SK-N-SH (cell line): ENCODE results near the gene ANKRD10. TPM values are rescaled to one million over a fixed set of nuclear protein-coding genes. Genes with fewer than 3 reads are reported as not detected.

Experiments
- CTCF ChIA-PET: fragments of 300-600, 350-600 bp; formaldehyde crosslinking; extraction: SDS; loops from one replicate; lab custom pipeline; 2021; lab: Yijun Ruan, JAX
- POLR2A ChIA-PET: fragments of 350-600 bp; sonication (Branson Sonifier 250); formaldehyde crosslinking; extraction: SDS; loops from one replicate; lab custom pipeline; 2020; ENCODE audit warnings: antibody characterized with exemption, inconsistent platforms; lab: Yijun Ruan, JAX
- DNase-seq: peaks from one replicate; pipeline ENCODE4 v3.0.0; 2012
- H2AFZ ChIP-seq: fragments of 200-600 bp; sonication (generic); 2 replicates; pipeline ENCODE4 v1.8.1; 2016; ENCODE audit warnings: antibody characterized with exemption, mild to moderate bottlenecking, low read depth
- H3F3A ChIP-seq: fragments of 200-600 bp; sonication (generic); replicated peaks from 2 replicates; pipeline ENCODE3; 2016; ENCODE audit warnings: antibody characterized with exemption, mild to moderate bottlenecking; ENCODE audit not compliant: insufficient read depth
- H3K27ac ChIP-seq, 2 experiments: fragments of 200-500 bp in 1 of 2; fragments of 200-600 bp in 1 of 2; sonication (Bioruptor generic) in 1 of 2; sonication (generic), shearing (Covaris generic) in 1 of 2; 2 replicates each; pipeline versions ENCODE4 v1.5.1 to v1.6.1; 2014 to 2016; ENCODE audit warnings: low read depth in 2 of 2, inconsistent platforms in 1 of 2, low read length in 1 of 2, mild to moderate bottlenecking in 1 of 2, mixed read lengths in 1 of 2
- H3K27me3 ChIP-seq: fragments of 200-600 bp; sonication (generic), shearing (Covaris generic); 2 replicates; pipeline ENCODE4 v1.6.1; 2016; ENCODE audit warnings: mixed run types; ENCODE audit not compliant: insufficient read depth
- H3K36me3 ChIP-seq, 2 experiments: fragments of 200-500 bp in 1 of 2; fragments of 200-600 bp in 1 of 2; sonication (Bioruptor generic) in 1 of 2; sonication (generic) in 1 of 2; replicated peaks in 1 of 2; 2 replicates each; pipeline versions ENCODE3 to v1.5.1; 2014 to 2016; ENCODE audit warnings: low read length in 1 of 2, mild to moderate bottlenecking in 1 of 2; ENCODE audit not compliant: insufficient read depth in 2 of 2, control insufficient read depth in 1 of 2
- H3K4me1 ChIP-seq, 2 experiments: fragments of 200-500 bp in 1 of 2; fragments of 200-600 bp in 1 of 2; sonication (Bioruptor generic) in 1 of 2; sonication (generic), shearing (Covaris generic) in 1 of 2; 2 replicates each; pipeline versions ENCODE4 v1.5.1 to v1.6.1; 2014 to 2016; ENCODE audit warnings: low read depth in 1 of 2, low read length in 1 of 2, mixed run types in 1 of 2; ENCODE audit not compliant: insufficient read depth in 2 of 2, control insufficient read depth in 1 of 2
- H3K4me2 ChIP-seq: fragments of 200-600 bp; sonication (generic), shearing (Covaris generic); 2 replicates; pipeline ENCODE4 v1.6.1; 2017; ENCODE audit warnings: mixed run types
- H3K4me3 ChIP-seq, 2 experiments: fragments of 200-500 bp in 1 of 2; fragments of 200-600 bp in 1 of 2; sonication (Bioruptor generic) in 1 of 2; sonication (generic), shearing (Covaris generic) in 1 of 2; 2 replicates each; pipeline versions ENCODE4 v1.5.1 to v1.8.1; 2014 to 2016; ENCODE audit warnings: low read depth in 2 of 2, inconsistent platforms in 1 of 2, low read length in 1 of 2, mild to moderate bottlenecking in 1 of 2, mixed read lengths in 1 of 2, moderate library complexity in 1 of 2
- H3K79me2 ChIP-seq: fragments of 200-600 bp; sonication (generic); 2 replicates; pipeline ENCODE4 v1.8.1; 2017; ENCODE audit warnings: mild to moderate bottlenecking; ENCODE audit not compliant: insufficient read depth
- H3K9ac ChIP-seq: fragments of 200-600 bp; sonication (generic); 2 replicates; pipeline ENCODE4 v1.6.1; 2017; ENCODE audit warnings: mixed run types
- H3K9me2 ChIP-seq: fragments of 200-600 bp; sonication (generic); 2 replicates; pipeline ENCODE4 v1.6.1; 2017; ENCODE audit warnings: mixed run types
- H3K9me3 ChIP-seq: fragments of 200-600 bp; sonication (generic); 2 replicates; pipeline ENCODE4 v1.6.1; 2017; ENCODE audit warnings: mixed run types, mild to moderate bottlenecking, moderate library complexity
- H4K20me1 ChIP-seq: fragments of 200-600 bp; sonication (generic); 2 replicates; pipeline ENCODE4 v1.6.1; 2017; ENCODE audit warnings: mild to moderate bottlenecking, mixed run types; ENCODE audit not compliant: insufficient read depth
- CTCF ChIP-seq: fragments of 200-600 bp; sonication (generic); IDR thresholded peaks from 2 replicates; pipeline ENCODE4 v1.6.1; 2017; ENCODE audit warnings: antibody characterized with exemption, mild to moderate bottlenecking, moderate library complexity
- FOSL2 ChIP-seq: IDR thresholded peaks from 2 replicates; pipeline ENCODE4 v1.4.0; 2012; ENCODE audit warnings: low read depth, mild to moderate bottlenecking, moderate library complexity, borderline replicate concordance
- GATA2 ChIP-seq: sonication (generic); formaldehyde crosslinking; IDR thresholded peaks from 2 replicates; pipeline ENCODE4 v1.5.0; 2020; ENCODE audit warnings: mild to moderate bottlenecking, missing genetic modification reagents
- IRF3 ChIP-seq: fragments of 150-350 bp; IDR thresholded peaks from 2 replicates; pipeline ENCODE4 v1.6.1; 2016; ENCODE audit warnings: mild to moderate bottlenecking, low read depth, low read length
- JUND ChIP-seq: IDR thresholded peaks from 2 replicates; pipeline ENCODE4 v1.4.0; 2012
- MEF2A ChIP-seq: IDR thresholded peaks from 2 replicates; pipeline ENCODE4 v1.4.0; 2012; ENCODE audit warnings: low read depth, borderline replicate concordance
- MXI1 ChIP-seq: IDR thresholded peaks from 2 replicates; pipeline ENCODE4 v1.6.1; 2012; ENCODE audit warnings: mild to moderate bottlenecking, low read depth, low read length, improper control_type of control experiment
- NFIC ChIP-seq: IDR thresholded peaks from 2 replicates; pipeline ENCODE4 v1.4.0; 2012; ENCODE audit warnings: borderline replicate concordance
- REST ChIP-seq: IDR thresholded peaks from 2 replicates; pipeline ENCODE4 v1.6.1; 2012; ENCODE audit warnings: mild to moderate bottlenecking, low read depth, low read length, moderate library complexity
- SIN3A ChIP-seq: IDR thresholded peaks from 2 replicates; pipeline ENCODE4 v1.6.1; 2012; ENCODE audit warnings: low read depth, mild to moderate bottlenecking, low read length, moderate library complexity, borderline replicate concordance
- SMC3 ChIP-seq: IDR thresholded peaks from 2 replicates; pipeline ENCODE4 v1.6.1; 2012; ENCODE audit warnings: low read depth, low read length, improper control_type of control experiment
- TCF12 ChIP-seq: IDR thresholded peaks from 2 replicates; pipeline ENCODE4 v1.4.0; 2012
- TEAD4 ChIP-seq: IDR thresholded peaks from 2 replicates; pipeline ENCODE4 v1.4.0; 2012; ENCODE audit warnings: mild to moderate bottlenecking, borderline replicate concordance; ENCODE audit not compliant: insufficient read depth
- WGBS: methylation state at CpG from one replicate; pipeline ENCODE4 v1.1.6; 2017; ENCODE audit warnings: low lambda C conversion rate; 5-methylcytosine and 5-hydroxymethylcytosine counted together
- polyA plus RNA-seq, 3 experiments: library from polyadenylated mRNA; depleted of rRNA; stranded (reverse); fragments of >200 nt; gene quantifications; 2 replicates each; pipeline ENCODE4 v1.2.3, GENCODE V29; 2012
- TF ChIP-seq, protein P1 (sequence below): IDR thresholded peaks from 2 replicates; pipeline ENCODE4 v1.4.0; 2012; ENCODE audit warnings: low read depth, borderline replicate concordance

Gene ANKRD10
- polyA plus RNA-seq, 1 of the 3 experiments (the other 2 are of a cell fraction) = 53.2 TPM

DNA sequence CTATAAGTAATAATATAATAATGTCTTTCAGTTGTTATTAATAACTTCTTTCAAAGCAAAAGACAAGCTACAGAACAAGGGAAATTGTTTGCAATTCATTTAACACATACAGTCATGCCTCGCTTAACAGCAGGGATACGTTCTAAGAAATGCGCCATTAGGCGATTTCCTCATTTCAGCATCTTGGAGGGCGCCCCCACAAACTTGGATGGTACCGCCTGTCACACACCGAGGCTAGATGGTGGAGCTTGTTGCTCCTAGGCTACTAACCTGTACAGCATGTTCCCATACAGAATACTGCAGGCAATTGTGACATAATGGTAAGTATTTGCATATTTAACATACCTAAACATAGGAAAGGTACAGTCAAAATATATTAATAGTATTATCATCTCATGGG is 8.2 kb upstream of the ANKRD10 start:
- no peaks in the 10 kb centered on the region for H3K9me2 ChIP-seq
- H3K79me2 ChIP-seq = no peaks in the 10 kb centered on the region
- no peaks in the 10 kb centered on the region for H3F3A ChIP-seq
- no peaks in the 10 kb centered on the region for H3K9me3 ChIP-seq
- 92% methylated on average over 7 of the region's 7 CpGs for WGBS
- H4K20me1 ChIP-seq = no peaks in the 10 kb centered on the region
- H3K4me1 ChIP-seq = peaks cover 0 to 5% of the 10 kb centered on the region in 2 experiments; a peak in 1 of 4 replicates
- no peak overlapping the region for H3K4me2 ChIP-seq
- H3K27me3 ChIP-seq = no peaks in the 10 kb centered on the region
- H3K4me3 ChIP-seq = no peak overlapping the region
- H2AFZ ChIP-seq = no peak overlapping the region
- CTCF ChIA-PET = interaction anchor here (1.0 kb wide), 1 partner anchor 9 kb away, joined by 3 read pairs; no protein-coding TSS in a partner anchor
- POLR2A ChIA-PET = no interaction called here
- DNase-seq = no peak
- no peak overlapping the region for H3K27ac ChIP-seq
- TF ChIP-seq SIN3A = no peak
- no peak for TF ChIP-seq REST
- no peak for TF ChIP-seq JUND
- TF ChIP-seq FOSL2 = no peak
- TF ChIP-seq IRF3 = no peak
- no peak for TF ChIP-seq MEF2A
- no peak for TF ChIP-seq MXI1
- H3K36me3 ChIP-seq = no peaks in the 10 kb centered on the region
- no peak overlapping the region for H3K9ac ChIP-seq

DNA sequence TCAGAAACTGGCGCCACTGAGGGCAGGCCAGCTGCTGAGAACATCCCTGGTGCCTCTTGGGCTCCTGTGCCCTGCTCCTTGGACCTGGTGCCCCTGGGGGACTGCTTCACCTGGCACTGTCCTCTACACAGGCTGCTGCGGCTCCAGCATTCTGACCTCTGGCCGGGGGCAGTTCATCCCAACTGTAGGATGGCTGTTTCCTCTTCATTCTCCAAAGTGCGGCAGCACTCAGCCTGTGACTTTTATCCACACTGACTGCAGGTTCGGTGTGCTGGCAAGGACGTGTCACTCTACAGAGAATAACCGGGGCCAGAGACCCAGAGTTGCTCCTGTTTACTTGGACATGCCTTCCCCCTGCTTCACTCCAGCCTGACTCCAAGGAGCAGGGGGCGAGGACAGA is 7.6 kb upstream of the ANKRD10 start:
- Histone ChIP-seq H3K9me3 (no peaks in the 10 kb centered on the region), H3F3A (no peaks in the 10 kb centered on the region), H3K79me2 (no peaks in the 10 kb centered on the region), H3K9me2 (no peaks in the 10 kb centered on the region), H3K27ac (no peak overlapping the region), H4K20me1 (no peaks in the 10 kb centered on the region), H3K27me3 (no peaks in the 10 kb centered on the region), H3K36me3 (no peaks in the 10 kb centered on the region), H3K4me2 (no peak overlapping the region), H2AFZ (no peak overlapping the region), H3K9ac (no peak overlapping the region), H3K4me1 (peaks cover 0 to 5% of the 10 kb centered on the region in 2 experiments; a peak in 1 of 4 replicates), H3K4me3 (no peak overlapping the region)
- WGBS = 55% methylated on average over 7 of the region's 8 CpGs
- no peak for TF ChIP-seq TCF12
- no peak for TF ChIP-seq NFIC
- TF ChIP-seq TEAD4 = no peak
- TF ChIP-seq, protein P1, sequence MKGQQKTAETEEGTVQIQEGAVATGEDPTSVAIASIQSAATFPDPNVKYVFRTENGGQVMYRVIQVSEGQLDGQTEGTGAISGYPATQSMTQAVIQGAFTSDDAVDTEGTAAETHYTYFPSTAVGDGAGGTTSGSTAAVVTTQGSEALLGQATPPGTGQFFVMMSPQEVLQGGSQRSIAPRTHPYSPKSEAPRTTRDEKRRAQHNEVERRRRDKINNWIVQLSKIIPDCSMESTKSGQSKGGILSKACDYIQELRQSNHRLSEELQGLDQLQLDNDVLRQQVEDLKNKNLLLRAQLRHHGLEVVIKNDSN = no peak
- TF ChIP-seq CTCF = no peak
- TF ChIP-seq GATA2 (CRISPR knock-in tag) = no peak
- no peak for TF ChIP-seq IRF3
- no peak for TF ChIP-seq SMC3
- TF ChIP-seq MEF2A = no peak
- no peak for TF ChIP-seq MXI1
- POLR2A ChIA-PET = no interaction called here
- CTCF ChIA-PET = interaction anchor here (1.5 kb wide), 1 partner anchor 22 kb away, joined by 3 read pairs; no protein-coding TSS in a partner anchor
- no peak for DNase-seq
